ENCODE data around the gene EIF2B4.

The EIF2B4 gene

GRCh38 chr2:27370026-27370815 lies at the start of gene EIF2B4, which contains the start of gene SNX17:
EIF2B4 (minus strand) TSS chr2:27370338; CDS start chr2:27370314, 24 bp downstream.
SNX17 (plus strand) TSS chr2:27370616; CDS start chr2:27370744, 128 bp downstream.
- peak; percentile 99 for DNase-seq

GRCh38 chr2:27416151-27416550 lies 46.0 kb upstream of the EIF2B4 start:
- DNase-seq, result no peak

- DNase-seq, result no peak
These were observed 42.4 kb upstream of the EIF2B4 start for GRCh38 chr2:27412419-27413152.

GRCh38 chr2:27409321-27410073 lies 39.4 kb upstream of the EIF2B4 start, which contains the start of gene PPM1G:
PPM1G (minus strand) TSS chr2:27409591; CDS start chr2:27409422, 169 bp downstream.
- peak; percentile 92 to 93 for DNase-seq

GRCh38 chr2:27408601-27409320 lies 38.6 kb upstream of the EIF2B4 start:
- DNase-seq, result no peak

DNA sequence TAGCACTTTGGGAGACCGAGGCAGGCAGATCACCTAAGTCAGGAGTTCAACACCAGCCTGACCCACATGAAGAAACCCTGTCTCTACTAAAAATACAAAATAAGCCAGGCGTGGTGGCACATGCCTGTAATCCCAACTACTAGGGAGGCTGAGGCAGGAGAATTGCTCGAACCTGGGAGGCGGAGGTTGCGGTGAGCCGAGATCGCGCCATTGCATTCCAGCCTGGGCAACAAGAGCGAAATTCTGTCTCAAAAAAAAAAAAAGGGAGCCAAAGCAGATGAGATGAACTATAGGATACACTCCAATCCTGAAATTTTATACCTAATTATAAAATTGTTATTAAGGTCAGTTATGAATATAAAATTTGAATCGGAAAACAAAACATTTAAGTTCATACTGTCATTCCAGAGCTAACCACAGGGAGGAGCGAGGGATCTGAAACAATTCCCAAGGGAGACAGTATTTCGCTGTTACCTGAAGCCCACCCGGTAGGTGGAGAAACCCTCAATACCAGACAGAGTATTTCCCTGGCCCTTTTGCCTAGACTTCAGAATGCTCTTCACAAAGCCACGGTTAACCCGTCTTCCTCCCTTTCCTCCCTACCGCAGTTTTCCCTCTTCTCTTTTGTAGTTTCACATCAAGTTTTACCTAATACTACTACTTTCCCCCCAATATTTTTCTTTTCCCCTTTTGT lies 37.8 kb upstream of the EIF2B4 start:
- DNase-seq, result peak in 1 of 2 donors; percentile 31

DNA sequence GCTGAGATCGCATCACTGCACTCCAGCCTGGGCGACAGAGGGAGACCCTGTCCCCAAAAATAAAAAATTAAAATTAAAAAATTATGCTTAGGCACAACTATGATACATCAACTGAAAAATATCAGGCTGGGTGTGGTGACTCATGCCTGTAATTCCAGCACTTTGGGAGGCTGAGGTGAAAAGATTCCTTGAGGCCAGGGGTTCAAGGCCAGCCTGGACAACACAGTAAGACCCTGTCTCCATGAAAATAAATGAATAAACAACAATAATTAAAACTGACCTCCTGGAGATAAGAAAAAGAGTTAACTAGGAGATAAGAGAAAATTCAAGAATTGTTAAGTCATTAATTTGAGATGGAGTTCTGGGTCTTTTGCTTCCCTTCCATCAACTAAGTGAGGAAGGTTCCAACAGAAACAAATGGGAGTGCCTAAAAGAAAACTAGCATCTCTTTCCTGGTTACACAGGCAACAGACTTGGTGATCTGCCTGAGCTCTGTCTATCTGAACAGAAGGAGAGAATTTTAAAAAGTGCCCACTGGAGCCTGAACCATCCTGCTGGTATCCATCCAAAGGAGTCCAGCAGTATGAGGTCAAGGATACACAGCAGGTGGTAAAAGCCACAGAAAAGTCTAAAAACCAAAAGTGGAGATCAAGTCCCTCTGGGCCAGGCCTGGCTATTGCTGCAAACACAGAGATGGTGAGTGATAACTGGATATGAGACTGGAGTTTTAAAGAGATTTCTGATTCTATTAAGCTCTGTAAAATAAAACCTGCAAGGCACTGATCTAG lies 30.4 kb upstream of the EIF2B4 start:
- no peak for DNase-seq

- no peak for DNase-seq
These were observed 28.8 kb upstream of the EIF2B4 start for GRCh38 chr2:27398962-27399361.

GRCh38 chr2:27393225-27393624 lies 23.1 kb upstream of the EIF2B4 start:
- DNase-seq, result no peak

DNA sequence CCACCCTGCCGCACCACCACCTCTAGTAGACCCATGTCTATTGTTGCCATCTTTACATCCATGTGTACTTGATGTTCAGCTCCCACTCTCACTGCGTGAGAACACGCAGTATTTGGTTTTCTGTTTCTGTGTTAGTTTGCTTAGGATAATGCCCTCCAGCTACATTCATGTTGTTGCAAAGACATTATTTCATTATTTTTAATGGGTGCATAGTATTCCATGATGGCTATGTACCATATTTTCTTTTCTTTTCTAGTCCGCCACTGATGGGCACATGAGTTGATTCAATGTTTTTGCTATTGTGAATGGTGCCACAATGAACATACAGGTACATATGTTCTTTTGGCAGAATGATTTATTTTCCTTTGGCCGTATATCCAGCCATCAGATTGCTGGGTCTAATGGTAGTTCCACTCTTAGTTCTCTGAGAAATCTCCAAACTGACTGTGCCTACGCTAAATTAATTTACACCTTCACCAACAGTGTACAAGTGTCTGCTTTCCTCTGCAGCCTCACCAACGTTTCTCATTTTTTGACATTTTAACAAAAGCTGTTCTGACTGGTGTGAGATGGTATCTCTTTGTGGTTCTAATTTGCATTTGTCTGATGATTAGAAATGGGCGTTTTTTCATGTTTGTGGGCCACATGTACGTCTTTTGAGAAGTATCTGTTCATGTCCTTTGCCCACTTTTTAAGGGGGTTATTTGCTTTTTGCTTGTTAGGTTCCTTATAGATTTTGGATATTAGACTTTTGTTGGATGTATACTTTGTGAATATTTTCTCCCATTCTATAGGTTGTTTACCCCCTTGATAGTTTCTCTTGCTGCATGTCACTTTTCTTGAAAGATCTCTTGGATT lies 20.9 kb upstream of the EIF2B4 start:
- no peak for DNase-seq

- no peak for DNase-seq
These were observed 11.5 kb upstream of the EIF2B4 start for GRCh38 chr2:27381577-27382181.

DNA sequence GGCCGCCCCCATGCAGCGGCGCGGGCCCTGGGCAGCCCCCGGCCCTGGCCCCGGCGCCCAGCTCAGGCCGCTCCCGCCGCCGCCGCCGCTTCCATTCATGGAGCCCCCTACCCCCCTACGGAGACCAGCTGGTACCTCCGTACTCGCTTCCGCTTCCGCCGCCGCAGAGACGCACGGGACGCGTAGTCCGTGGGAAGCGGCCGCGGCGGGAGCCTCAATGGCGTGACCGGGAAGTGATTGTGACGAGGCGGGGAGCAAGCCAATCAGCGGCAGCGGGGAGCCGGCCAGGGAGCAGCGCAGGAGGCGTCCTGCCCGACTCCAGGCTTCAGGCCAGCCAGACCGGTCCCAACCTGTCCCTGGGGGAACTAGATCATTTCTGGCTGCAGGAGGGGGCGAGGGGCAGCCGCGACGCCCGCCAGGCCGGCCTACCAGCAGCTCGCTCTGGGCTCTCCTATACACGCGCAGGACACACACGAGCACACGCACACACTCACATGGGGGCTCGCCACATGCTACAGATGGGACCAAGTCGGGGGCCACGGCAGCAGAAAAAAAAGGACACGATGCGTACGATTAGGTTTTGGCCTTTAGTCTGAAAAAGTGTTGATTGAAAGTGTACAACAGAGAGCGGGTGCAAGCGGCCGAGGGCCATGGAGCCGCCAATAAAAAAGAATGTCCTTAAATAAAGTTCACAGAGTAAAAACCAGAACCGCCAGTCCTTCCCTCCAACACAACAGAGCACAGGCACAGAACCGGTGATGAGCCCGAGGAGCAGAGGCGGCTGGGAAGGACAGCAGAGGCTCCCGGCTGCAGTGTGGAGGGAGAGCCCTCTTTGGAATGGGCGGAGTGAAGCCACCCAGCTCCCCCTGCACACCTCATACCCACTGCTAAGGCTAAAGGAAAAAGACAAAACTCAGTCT lies 10.7 kb upstream of the EIF2B4 start, which contains the start of gene ZNF513:
ZNF513 (minus strand) TSS at position 109 of the 920 bp plus-strand sequence. CDS start 208 bp downstream, outside the sequence.
- peak; percentile 96 to 97 for DNase-seq

DNA sequence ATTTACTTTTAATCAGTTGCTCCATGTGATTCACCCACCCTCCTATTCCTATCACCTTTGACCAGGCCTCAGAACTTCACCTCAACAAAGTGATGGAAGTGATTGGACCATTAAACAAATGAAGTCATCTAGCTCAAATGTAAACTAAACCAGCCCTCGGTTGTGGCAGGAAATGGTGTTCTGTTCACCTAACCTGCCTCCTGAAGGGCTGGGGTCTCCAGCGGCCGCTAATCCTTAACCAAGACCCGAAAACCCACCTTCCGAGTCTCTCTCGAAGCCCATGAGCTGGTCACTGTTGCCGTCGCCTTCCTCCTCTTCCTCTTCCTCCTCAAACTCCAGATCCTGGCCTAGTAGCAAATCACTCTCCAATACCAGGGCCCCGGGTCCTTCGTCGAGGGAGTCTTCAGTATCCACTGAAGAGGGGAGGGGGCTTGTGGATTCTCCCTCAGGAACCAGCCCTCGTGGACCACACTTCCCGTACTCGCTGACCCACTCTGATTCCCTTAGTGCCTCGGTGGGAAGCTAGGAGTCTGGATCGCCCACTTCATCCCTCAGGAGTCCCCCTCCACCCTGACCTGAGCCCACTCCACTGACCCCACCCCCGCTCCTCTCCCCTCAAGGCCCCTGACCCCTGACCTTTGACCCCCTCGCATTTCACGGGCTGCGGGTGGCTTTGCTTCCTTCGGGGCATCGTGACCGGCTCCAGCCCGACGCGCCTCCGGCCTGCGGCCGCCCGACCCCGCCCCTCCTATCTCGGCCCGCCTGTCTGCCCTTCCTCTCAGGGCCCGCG lies 9.9 kb upstream of the EIF2B4 start:
- DNase-seq, result peak; percentile 48 to 88

DNA sequence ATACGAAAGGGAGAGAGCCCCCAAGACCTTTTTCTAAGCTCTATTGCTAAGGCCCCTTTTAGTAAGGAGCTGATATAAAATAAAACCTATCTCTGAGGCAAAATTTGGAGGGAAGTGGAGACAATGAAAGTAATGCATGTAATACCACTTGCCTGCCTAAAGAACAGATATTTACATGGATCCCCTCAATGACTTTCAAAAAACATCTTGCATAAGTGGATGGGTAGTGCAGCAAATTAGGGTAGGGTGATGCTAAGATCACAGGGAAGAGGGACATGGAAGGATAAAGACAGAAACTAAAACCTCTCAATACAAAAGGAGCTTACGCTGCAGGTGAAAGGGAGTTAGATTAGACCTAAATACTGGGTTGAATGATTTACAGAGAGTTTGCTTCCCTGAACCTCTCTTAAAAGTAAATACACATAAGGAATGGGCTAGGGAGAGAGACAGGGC lies 9.3 kb upstream of the EIF2B4 start:
- DNase-seq, result no peak

GRCh38 chr2:27378809-27379290 lies 8.7 kb upstream of the EIF2B4 start:
- DNase-seq, result no peak

DNA sequence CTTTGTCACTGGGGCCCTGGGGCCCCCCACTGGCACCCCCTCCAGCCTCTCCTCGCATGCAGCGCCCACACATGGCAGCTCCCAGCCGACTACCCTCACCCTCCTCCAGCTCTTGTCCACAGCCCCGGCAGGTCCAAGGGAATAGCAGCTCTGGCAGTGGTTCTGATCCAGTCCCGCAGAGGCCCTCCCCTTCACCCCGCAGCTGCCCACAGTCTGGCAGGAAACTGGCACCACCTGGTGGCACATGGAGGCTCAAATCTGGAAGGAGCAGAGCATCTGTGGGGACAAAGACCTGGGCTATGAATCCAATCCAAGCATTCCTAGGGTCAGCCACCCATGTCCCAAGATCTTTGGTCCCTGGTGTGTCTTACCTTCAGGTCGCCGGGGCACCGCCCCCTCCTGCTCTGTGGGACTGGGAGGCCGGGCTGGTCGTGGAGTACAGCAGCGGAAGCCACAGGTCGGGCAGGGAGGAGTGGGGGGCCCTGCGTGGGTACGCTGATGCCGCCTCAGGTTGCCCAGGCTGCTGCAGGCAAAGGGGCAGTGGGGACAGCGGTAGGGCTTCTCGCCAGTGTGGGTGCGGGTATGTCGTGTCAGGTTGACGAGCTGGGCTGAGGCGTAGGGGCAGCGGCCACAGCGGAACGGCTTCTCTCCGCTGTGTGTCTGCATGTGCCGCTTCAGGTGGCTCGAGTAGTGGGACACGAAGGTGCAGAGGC lies 8.1 kb upstream of the EIF2B4 start:
- no peak for DNase-seq
